ENCODE measurements around the gene PARP16. TPM values are rescaled to one million over a fixed set of nuclear protein-coding genes. Genes with fewer than 3 reads are reported as not detected.

The PARP16 gene
- total RNA-seq, 1 donor from 2014 or later: 2.8 TPM

- peaks cover 20% of the 10 kb centered on the region for H3K27me3 Mint-ChIP-seq (ENCODE audit: unreplicated experiment)
- TF ChIP-seq CTCF (IDR thresholded peaks at IDR 0.05; ENCODE audit: unreplicated experiment): no peak
- H3K9me3 Mint-ChIP-seq (ENCODE audit: unreplicated experiment): no peaks in the 10 kb centered on the region
- H3K4me3 Mint-ChIP-seq (ENCODE audit: unreplicated experiment): no peak overlapping the region
- H3K27ac Mint-ChIP-seq (ENCODE audit: unreplicated experiment): peak overlapping the region; percentile 91
- H3K4me1 Mint-ChIP-seq (ENCODE audit: unreplicated experiment): peaks cover 34% of the 10 kb centered on the region
- DNase-seq (ENCODE audit: low spot score): no peak
- peaks cover 39% of the 10 kb centered on the region for H3K36me3 Mint-ChIP-seq (ENCODE audit: low read depth, unreplicated experiment)
These were observed 46.6 kb upstream of the PARP16 start for GRCh38 chr15:65333148-65333820.

GRCh38 chr15:65332391-65333147 lies 45.9 kb upstream of the PARP16 start:
- TF ChIP-seq CTCF (IDR thresholded peaks at IDR 0.05; ENCODE audit: unreplicated experiment): no peak
- peaks cover 46% of the 10 kb centered on the region for H3K36me3 Mint-ChIP-seq (ENCODE audit: low read depth, unreplicated experiment)
- peaks cover 36% of the 10 kb centered on the region for H3K4me1 Mint-ChIP-seq (ENCODE audit: unreplicated experiment)
- DNase-seq (ENCODE audit: low spot score): no peak
- peaks cover 21% of the 10 kb centered on the region for H3K27me3 Mint-ChIP-seq (ENCODE audit: unreplicated experiment)
- no peaks in the 10 kb centered on the region for H3K9me3 Mint-ChIP-seq (ENCODE audit: unreplicated experiment)
- H3K27ac Mint-ChIP-seq (ENCODE audit: unreplicated experiment): peak overlapping the region; percentile 57
- peak overlapping the region; percentile 18 for H3K4me3 Mint-ChIP-seq (ENCODE audit: unreplicated experiment)

- H3K27me3 Mint-ChIP-seq (ENCODE audit: unreplicated experiment): peaks cover 18% of the 10 kb centered on the region
- H3K4me3 Mint-ChIP-seq (ENCODE audit: unreplicated experiment): peak overlapping the region; percentile 60
- peaks cover 47% of the 10 kb centered on the region for H3K36me3 Mint-ChIP-seq (ENCODE audit: low read depth, unreplicated experiment)
- DNase-seq (ENCODE audit: low spot score): no peak
- H3K4me1 Mint-ChIP-seq (ENCODE audit: unreplicated experiment): peaks cover 35% of the 10 kb centered on the region
- no peak for TF ChIP-seq CTCF (IDR thresholded peaks at IDR 0.05; ENCODE audit: unreplicated experiment)
- H3K9me3 Mint-ChIP-seq (ENCODE audit: unreplicated experiment): no peaks in the 10 kb centered on the region
- H3K27ac Mint-ChIP-seq (ENCODE audit: unreplicated experiment): peak overlapping the region; percentile 36
These were observed 45.1 kb upstream of the PARP16 start for GRCh38 chr15:65331811-65332210.

- Mint-ChIP-seq H3K4me3 (ENCODE audit: unreplicated experiment) (peak overlapping the region; percentile 47), H3K9me3 (ENCODE audit: unreplicated experiment) (no peaks in the 10 kb centered on the region), H3K4me1 (ENCODE audit: unreplicated experiment) (peaks cover 34% of the 10 kb centered on the region), H3K36me3 (ENCODE audit: low read depth, unreplicated experiment) (peaks cover 42% of the 10 kb centered on the region), H3K27ac (ENCODE audit: unreplicated experiment) (peak overlapping the region; percentile 24), H3K27me3 (ENCODE audit: unreplicated experiment) (peaks cover 15% of the 10 kb centered on the region)
- TF ChIP-seq CTCF (IDR thresholded peaks at IDR 0.05; ENCODE audit: unreplicated experiment): no peak
- DNase-seq (ENCODE audit: low spot score): no peak
These were observed 44.4 kb upstream of the PARP16 start for GRCh38 chr15:65330934-65331645.
